ENCODE data around the gene ALG14. TPM values are rescaled to one million over a fixed set of nuclear protein-coding genes. Genes with fewer than 3 reads are reported as not detected.

Gene ALG14
- total and polyA plus RNA-seq, 2 donors (not counting 3 experiments of a cell fraction or from before 2014, with no cell fraction given) = 2.6 to 8.6 TPM

DNA sequence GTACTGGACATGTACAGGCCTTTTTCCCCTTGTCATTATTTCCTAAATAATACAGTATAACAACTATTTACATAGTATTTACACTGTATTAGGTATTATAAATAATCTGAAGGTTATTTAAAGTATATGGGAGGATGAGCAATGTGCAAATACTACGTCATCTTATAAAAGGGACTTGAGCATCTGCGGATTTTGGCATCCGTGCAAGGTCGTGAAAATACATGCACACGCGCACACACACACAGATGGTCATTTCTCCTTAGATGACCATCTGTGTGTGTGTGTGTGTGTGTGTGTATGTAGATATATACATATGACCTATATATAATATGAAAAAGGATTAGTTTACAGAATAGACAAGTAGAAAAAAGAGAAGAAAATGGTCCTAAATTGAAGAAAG is 15.4 kb downstream of the ALG14 start:
- BruUV-seq (replicated peaks) = no TSS peak
- Histone ChIP-seq H3K4me2 (ENCODE audit: insufficient read depth, low read length) (no peak overlapping the region), H3K4me1 (ENCODE audit: control insufficient read depth, extremely low read depth, insufficient read depth, low read length) (no peaks in the 10 kb centered on the region), H4K20me1 (replicated peaks; ENCODE audit: control insufficient read depth, extremely low read depth, insufficient read depth, low read length) (no peaks in the 10 kb centered on the region), H3K9me1 (replicated peaks; ENCODE audit: control insufficient read depth, extremely low read depth, insufficient read depth, low read length) (no peaks in the 10 kb centered on the region), H3K9ac (replicated peaks; ENCODE audit: extremely low read depth, insufficient read depth, low read length) (no peak overlapping the region), H3K36me3 (ENCODE audit: control insufficient read depth in 2 of 2, extremely low read depth in 1 of 2, insufficient read depth in 2 of 2, low read length in 2 of 2) (no peaks in the 10 kb centered on the region), H3K27me3 (ENCODE audit: control insufficient read depth in 2 of 2, insufficient read depth in 2 of 2, low read length in 2 of 2) (no peaks in the 10 kb centered on the region), H3K4me3 (replicated peaks in 1 of 3; ENCODE audit: insufficient read depth in 1 of 3, low read depth in 1 of 3, low read length in 3 of 3) (no peak overlapping the region), H3K27ac (ENCODE audit: insufficient read depth, low read depth, low read length) (no peak overlapping the region), H3K79me2 (ENCODE audit: control insufficient read depth, insufficient read depth, low read length) (no peaks in the 10 kb centered on the region), H3K9me3 (replicated peaks; ENCODE audit: control insufficient read depth, insufficient read depth, low read length) (no peaks in the 10 kb centered on the region), H2AFZ (ENCODE audit: low read depth, low read length) (no peak overlapping the region)
- POLR2A ChIA-PET = no interaction called here
- dilution Hi-C loops (cut with MboI; ENCODE audit: extremely low pct_ligation_motif_present, low sequenced_read_pairs) (no loop called here), intact Hi-C loops (cut with micrococcal nuclease) (no loop called here)
- DNase-seq (ENCODE audit: low read depth, low spot score) = no peak
- TF ChIP-seq MYC (IDR thresholded peaks at IDR 0.05; ENCODE audit: low read depth, low read length) = no peak
- TF ChIP-seq, protein P1, sequence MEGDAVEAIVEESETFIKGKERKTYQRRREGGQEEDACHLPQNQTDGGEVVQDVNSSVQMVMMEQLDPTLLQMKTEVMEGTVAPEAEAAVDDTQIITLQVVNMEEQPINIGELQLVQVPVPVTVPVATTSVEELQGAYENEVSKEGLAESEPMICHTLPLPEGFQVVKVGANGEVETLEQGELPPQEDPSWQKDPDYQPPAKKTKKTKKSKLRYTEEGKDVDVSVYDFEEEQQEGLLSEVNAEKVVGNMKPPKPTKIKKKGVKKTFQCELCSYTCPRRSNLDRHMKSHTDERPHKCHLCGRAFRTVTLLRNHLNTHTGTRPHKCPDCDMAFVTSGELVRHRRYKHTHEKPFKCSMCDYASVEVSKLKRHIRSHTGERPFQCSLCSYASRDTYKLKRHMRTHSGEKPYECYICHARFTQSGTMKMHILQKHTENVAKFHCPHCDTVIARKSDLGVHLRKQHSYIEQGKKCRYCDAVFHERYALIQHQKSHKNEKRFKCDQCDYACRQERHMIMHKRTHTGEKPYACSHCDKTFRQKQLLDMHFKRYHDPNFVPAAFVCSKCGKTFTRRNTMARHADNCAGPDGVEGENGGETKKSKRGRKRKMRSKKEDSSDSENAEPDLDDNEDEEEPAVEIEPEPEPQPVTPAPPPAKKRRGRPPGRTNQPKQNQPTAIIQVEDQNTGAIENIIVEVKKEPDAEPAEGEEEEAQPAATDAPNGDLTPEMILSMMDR (IDR thresholded peaks at IDR 0.05; ENCODE audit: extremely low read depth in 1 of 2, insufficient read depth in 1 of 2, low read depth in 1 of 2, low read length in 2 of 2) = no peak
- TF ChIP-seq FOS (IDR thresholded peaks at IDR 0.05; ENCODE audit: borderline replicate concordance, insufficient read depth, low read length) = no peak
- no peak for TF ChIP-seq GATA2 (IDR thresholded peaks at IDR 0.05; ENCODE audit: insufficient read depth, insufficient read length, low read depth, low read length)
- no peak for TF ChIP-seq EZH2 (IDR thresholded peaks at IDR 0.05; ENCODE audit: borderline replicate concordance, low read depth, low read length, severe bottlenecking)
- TF ChIP-seq JUN (IDR thresholded peaks at IDR 0.05; ENCODE audit: borderline replicate concordance, insufficient read depth, insufficient read length, low read depth) = no peak
- no peak for TF ChIP-seq POLR2AphosphoS5 (IDR thresholded peaks at IDR 0.05; ENCODE audit: insufficient read depth, low read depth, low read length)
- TF ChIP-seq, protein P2, sequence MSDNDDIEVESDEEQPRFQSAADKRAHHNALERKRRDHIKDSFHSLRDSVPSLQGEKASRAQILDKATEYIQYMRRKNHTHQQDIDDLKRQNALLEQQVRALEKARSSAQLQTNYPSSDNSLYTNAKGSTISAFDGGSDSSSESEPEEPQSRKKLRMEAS (IDR thresholded peaks at IDR 0.05; ENCODE audit: insufficient read depth, insufficient read length) = no peak
- FAIRE-seq = no peak
- CTCF ChIA-PET = no interaction called here

Data from endothelial cell of umbilical vein (primary cell).